ENCODE results near the gene KMT2E.
"Not testable (repeated sequence)": the region's sequence is repeated elsewhere in the genome, so short reads cannot be mapped to it uniquely, and the experiment has no call there.

The KMT2E gene

DNA sequence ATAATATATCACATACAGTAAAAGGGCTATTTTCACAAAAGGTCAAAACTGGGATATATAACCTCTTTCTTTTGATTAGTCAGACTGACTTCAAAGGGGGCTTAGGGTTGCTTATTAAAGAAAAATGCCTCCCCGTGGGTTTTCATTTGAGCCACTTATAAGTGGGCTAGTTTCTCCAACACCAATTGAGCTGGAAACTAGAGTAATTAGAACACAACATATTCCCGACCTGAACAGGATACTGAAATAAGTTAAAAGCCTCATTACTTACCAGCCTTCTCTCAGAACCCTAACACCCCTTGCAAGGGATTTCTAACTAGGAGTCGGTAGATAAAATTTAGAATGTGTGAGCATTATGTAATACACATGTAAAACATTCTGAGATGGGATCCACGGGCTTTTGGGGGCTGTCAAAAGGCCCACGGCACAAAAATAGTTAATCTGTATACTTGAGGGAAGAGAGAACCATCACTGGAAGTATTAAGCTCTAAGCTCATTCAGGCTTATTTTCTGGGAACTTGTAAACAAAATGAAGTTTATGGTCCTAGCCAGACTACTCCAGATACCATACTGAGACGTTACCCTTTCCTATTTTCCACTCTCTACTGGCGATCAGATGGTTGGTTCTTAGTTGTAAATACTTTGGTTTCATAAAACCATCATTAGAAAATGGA is 29.3 kb upstream of the KMT2E start:
- H3K4me1 ChIP-seq (ENCODE audit: control insufficient read depth, low read length), result peaks cover 73% of the 10 kb centered on the region
- H3K79me2 ChIP-seq (ENCODE audit: control insufficient read depth, low read length), result peaks cover 57% of the 10 kb centered on the region
- no peaks in the 10 kb centered on the region for H3K9me3 ChIP-seq (ENCODE audit: control insufficient read depth, insufficient read depth, low read length)
- peaks cover 38% of the 10 kb centered on the region for H3K36me3 ChIP-seq (ENCODE audit: control insufficient read depth, low read length)
- H3K4me3 ChIP-seq (ENCODE audit: low read length), result peak overlapping the region; percentile 90
- H4K20me1 ChIP-seq (ENCODE audit: control insufficient read depth, insufficient read depth, low read depth, low read length), result peaks cover 11% of the 10 kb centered on the region; the same call in 1 of the 2 replicates
- no peak for TF ChIP-seq EZH2phosphoT487 (IDR thresholded peaks at IDR 0.05; ENCODE audit: borderline replicate concordance, low read length)
- TF ChIP-seq, protein P1, sequence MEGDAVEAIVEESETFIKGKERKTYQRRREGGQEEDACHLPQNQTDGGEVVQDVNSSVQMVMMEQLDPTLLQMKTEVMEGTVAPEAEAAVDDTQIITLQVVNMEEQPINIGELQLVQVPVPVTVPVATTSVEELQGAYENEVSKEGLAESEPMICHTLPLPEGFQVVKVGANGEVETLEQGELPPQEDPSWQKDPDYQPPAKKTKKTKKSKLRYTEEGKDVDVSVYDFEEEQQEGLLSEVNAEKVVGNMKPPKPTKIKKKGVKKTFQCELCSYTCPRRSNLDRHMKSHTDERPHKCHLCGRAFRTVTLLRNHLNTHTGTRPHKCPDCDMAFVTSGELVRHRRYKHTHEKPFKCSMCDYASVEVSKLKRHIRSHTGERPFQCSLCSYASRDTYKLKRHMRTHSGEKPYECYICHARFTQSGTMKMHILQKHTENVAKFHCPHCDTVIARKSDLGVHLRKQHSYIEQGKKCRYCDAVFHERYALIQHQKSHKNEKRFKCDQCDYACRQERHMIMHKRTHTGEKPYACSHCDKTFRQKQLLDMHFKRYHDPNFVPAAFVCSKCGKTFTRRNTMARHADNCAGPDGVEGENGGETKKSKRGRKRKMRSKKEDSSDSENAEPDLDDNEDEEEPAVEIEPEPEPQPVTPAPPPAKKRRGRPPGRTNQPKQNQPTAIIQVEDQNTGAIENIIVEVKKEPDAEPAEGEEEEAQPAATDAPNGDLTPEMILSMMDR (IDR thresholded peaks at IDR 0.05; ENCODE audit: low read depth, low read length, poor library complexity, severe bottlenecking), result no peak
- H3F3A ChIP-seq (ENCODE audit: control insufficient read depth, insufficient read depth), result peaks cover 73% of the 10 kb centered on the region
- no peaks in the 10 kb centered on the region for H3K9me2 ChIP-seq (replicated peaks; ENCODE audit: control insufficient read depth, low read length)
- no peaks in the 10 kb centered on the region for H3K27me3 ChIP-seq (ENCODE audit: control insufficient read depth, low read length)
- H3K27ac ChIP-seq (ENCODE audit: low read depth, low read length), result peak overlapping the region; percentile 85
- peak overlapping the region; percentile 96 for H3K4me2 ChIP-seq (ENCODE audit: low read length)

DNA sequence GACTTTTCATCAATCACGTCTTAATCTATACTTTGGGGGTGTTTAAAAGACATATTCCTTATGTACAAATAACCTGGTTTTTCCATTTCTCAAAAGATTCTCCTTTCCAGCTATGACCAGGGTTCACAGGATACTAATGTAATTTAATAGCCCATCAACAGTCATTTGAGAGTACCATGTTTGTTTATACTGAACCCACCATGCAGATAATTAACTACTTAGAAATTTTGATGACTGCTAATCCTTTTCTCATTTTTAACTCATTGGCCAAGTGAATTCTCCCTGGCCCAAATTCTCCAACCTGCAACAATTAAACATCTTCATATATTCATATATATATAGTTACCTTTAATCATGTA is 28.8 kb upstream of the KMT2E start:
- H3K4me2 ChIP-seq (ENCODE audit: low read length), result peak overlapping the region; percentile 96
- peaks cover 54% of the 10 kb centered on the region for H3K79me2 ChIP-seq (ENCODE audit: control insufficient read depth, low read length)
- H3K36me3 ChIP-seq (ENCODE audit: control insufficient read depth, low read length), result peaks cover 35% of the 10 kb centered on the region
- TF ChIP-seq, protein P1 (IDR thresholded peaks at IDR 0.05; ENCODE audit: low read depth, low read length, poor library complexity, severe bottlenecking), result no peak
- no peak for TF ChIP-seq EZH2phosphoT487 (IDR thresholded peaks at IDR 0.05; ENCODE audit: borderline replicate concordance, low read length)
- H3K9me2 ChIP-seq (replicated peaks; ENCODE audit: control insufficient read depth, low read length), result no peaks in the 10 kb centered on the region
- peak overlapping the region; percentile 90 for H3K4me3 ChIP-seq (ENCODE audit: low read length)
- H3K9me3 ChIP-seq (ENCODE audit: control insufficient read depth, insufficient read depth, low read length), result no peaks in the 10 kb centered on the region
- H3F3A ChIP-seq (ENCODE audit: control insufficient read depth, insufficient read depth), result peaks cover 73% of the 10 kb centered on the region
- H3K27ac ChIP-seq (ENCODE audit: low read depth, low read length), result peak overlapping the region; percentile 85
- H4K20me1 ChIP-seq (ENCODE audit: control insufficient read depth, insufficient read depth, low read depth, low read length), result peaks cover 11% of the 10 kb centered on the region; the same call in 1 of the 2 replicates
- H3K4me1 ChIP-seq (ENCODE audit: control insufficient read depth, low read length), result peaks cover 78% of the 10 kb centered on the region
- H3K27me3 ChIP-seq (ENCODE audit: control insufficient read depth, low read length), result no peaks in the 10 kb centered on the region

DNA sequence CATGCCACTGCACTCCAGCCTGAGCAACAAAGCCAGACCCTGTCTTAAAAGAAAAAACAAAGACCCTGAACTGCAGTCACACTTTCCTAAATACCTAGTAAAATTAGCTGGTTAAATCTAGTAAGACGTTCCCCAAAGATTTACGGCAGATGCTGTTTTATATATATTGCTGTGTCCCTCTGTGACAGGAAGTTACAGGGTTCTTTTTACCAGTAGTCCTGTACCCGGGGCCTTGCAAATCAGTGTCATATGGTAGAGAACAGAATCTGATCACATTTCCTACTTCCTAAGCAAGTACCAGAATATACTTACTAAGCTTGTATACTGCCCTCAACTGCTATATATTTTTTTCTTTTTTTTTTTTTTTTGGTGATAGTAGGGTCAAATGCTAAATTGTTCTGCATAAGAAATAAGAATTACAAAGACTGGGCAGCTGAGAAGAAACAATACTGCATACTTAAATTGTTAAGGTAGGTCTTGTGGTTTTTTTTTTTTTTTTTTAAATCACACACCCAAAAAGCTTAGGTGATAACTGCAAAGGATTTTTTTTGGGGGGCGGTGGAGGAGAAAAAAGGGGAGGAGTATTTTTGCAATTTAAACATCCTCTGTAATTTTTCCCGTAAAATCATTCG is 27.3 kb upstream of the KMT2E start:
- Histone ChIP-seq H3F3A (ENCODE audit: control insufficient read depth, insufficient read depth) (peaks cover 68% of the 10 kb centered on the region), H3K27ac (ENCODE audit: low read depth, low read length) (peak overlapping the region; percentile 85)
- TF ChIP-seq, protein P1 (IDR thresholded peaks at IDR 0.05; ENCODE audit: low read depth, low read length, poor library complexity, severe bottlenecking), result no peak
- no peak for TF ChIP-seq EZH2phosphoT487 (IDR thresholded peaks at IDR 0.05; ENCODE audit: borderline replicate concordance, low read length)

DNA sequence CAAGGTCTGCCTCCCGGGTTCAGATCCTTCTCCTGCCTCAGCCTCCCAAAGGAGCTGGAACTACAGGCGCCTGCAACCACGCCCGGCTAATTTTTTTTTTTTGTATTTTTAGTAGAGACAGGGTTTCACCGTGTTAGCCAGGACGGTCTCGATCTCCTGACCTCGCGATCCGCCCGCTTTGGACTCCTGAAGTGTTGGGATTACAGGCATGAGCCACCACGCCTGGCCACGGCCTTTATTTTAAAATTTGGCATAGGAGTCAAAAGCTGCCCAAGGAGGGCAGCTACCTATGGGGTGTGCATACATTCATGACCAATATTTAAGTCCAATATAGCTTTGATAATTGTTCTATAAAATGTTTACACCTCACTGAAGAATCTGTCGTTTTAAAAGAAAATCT is 26.6 kb upstream of the KMT2E start:
- H3K9me3 ChIP-seq (ENCODE audit: control insufficient read depth, insufficient read depth, low read length); H3K4me3 ChIP-seq (ENCODE audit: low read length); H3K27me3 ChIP-seq (ENCODE audit: control insufficient read depth, low read length); H3K27ac ChIP-seq (ENCODE audit: low read depth, low read length); H3K9me2 ChIP-seq (replicated peaks; ENCODE audit: control insufficient read depth, low read length); H3K4me2 ChIP-seq (ENCODE audit: low read length): not testable (repeated sequence)
- peaks cover 33% of the 10 kb centered on the region for H3K36me3 ChIP-seq (ENCODE audit: control insufficient read depth, low read length)
- H3K79me2 ChIP-seq (ENCODE audit: control insufficient read depth, low read length), result peaks cover 42% of the 10 kb centered on the region
- H3K4me1 ChIP-seq (ENCODE audit: control insufficient read depth, low read length), result peaks cover 67% of the 10 kb centered on the region
- peaks cover 16% of the 10 kb centered on the region; the same call in 1 of the 2 replicates for H4K20me1 ChIP-seq (ENCODE audit: control insufficient read depth, insufficient read depth, low read depth, low read length)
- H3F3A ChIP-seq (ENCODE audit: control insufficient read depth, insufficient read depth), result peaks cover 61% of the 10 kb centered on the region

More for the DNA sequence above, 27.3 kb upstream of the KMT2E start:
- Histone ChIP-seq H3K79me2 (ENCODE audit: control insufficient read depth, low read length) (peaks cover 45% of the 10 kb centered on the region), H3K9me2 (replicated peaks; ENCODE audit: control insufficient read depth, low read length) (no peaks in the 10 kb centered on the region), H3K4me3 (ENCODE audit: low read length) (0 out of 2 replicates have a peak overlapping the region, but pooled peaks have one; percentile 1), H3K36me3 (ENCODE audit: control insufficient read depth, low read length) (peaks cover 28% of the 10 kb centered on the region), H3K27me3 (ENCODE audit: control insufficient read depth, low read length) (no peaks in the 10 kb centered on the region), H3K4me1 (ENCODE audit: control insufficient read depth, low read length) (peaks cover 74% of the 10 kb centered on the region), H3K4me2 (ENCODE audit: low read length) (peak overlapping the region; percentile 96), H4K20me1 (ENCODE audit: control insufficient read depth, insufficient read depth, low read depth, low read length) (peaks cover 16% of the 10 kb centered on the region; the same call in 1 of the 2 replicates), H3K9me3 (ENCODE audit: control insufficient read depth, insufficient read depth, low read length) (no peaks in the 10 kb centered on the region)

All from DOHH2 (cell line).